DND-41 (cell line): ENCODE measurements around the gene LRP1.

Source experiments
- EZH2 ChIP-seq: IDR thresholded peaks from 3 replicates; pipeline ENCODE4 v1.6.1; 2012; ENCODE audit warnings: borderline replicate concordance, low read depth, mild to moderate bottlenecking, moderate library complexity, low read length, inconsistent platforms; ENCODE audit not compliant: severe bottlenecking
- TF ChIP-seq, protein P1 (sequence below): IDR thresholded peaks from 2 replicates; pipeline ENCODE4 v1.5.1; 2012; ENCODE audit warnings: borderline replicate concordance, low read length, moderate library complexity, mild to moderate bottlenecking; ENCODE audit not compliant: poor library complexity, severe bottlenecking; ENCODE audit errors: extremely low read depth

DNA sequence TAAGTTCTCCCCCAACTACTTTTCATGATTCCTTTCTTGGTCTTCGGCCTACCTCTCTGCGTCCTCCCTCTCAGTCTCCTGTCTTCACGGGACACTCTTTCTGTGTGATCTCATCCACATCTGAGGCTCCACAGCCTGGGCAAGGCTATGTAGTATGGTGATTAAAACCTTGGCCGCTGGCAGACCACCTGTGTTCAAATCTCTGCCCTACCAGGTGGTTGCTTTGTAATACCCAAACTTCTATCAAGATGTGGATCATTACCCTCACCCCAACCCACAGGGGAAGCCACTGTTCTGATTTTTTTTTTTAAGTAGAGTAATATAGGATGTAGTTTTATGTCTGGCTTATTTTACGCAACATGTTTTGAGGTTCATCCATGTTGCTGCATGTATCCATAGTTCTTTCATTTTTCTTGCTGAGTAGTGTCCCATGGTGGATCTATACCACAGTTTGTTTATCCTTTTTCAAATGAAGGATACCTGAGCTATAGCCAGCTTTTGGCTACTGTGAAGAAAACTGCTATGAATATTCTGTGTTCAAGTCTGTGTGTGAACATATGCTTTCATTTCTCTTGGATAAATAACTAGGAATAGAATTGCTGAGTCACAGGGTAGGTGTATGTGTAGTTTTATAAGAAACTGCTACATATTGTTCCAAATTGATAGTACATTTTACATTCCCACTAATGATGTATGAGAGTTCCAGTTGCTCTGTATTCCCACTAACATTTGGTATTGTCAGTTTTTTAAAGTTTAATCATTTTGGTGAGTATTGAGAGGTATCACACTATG is 8.8 kb upstream of the LRP1 start:
- TF ChIP-seq, protein P1, sequence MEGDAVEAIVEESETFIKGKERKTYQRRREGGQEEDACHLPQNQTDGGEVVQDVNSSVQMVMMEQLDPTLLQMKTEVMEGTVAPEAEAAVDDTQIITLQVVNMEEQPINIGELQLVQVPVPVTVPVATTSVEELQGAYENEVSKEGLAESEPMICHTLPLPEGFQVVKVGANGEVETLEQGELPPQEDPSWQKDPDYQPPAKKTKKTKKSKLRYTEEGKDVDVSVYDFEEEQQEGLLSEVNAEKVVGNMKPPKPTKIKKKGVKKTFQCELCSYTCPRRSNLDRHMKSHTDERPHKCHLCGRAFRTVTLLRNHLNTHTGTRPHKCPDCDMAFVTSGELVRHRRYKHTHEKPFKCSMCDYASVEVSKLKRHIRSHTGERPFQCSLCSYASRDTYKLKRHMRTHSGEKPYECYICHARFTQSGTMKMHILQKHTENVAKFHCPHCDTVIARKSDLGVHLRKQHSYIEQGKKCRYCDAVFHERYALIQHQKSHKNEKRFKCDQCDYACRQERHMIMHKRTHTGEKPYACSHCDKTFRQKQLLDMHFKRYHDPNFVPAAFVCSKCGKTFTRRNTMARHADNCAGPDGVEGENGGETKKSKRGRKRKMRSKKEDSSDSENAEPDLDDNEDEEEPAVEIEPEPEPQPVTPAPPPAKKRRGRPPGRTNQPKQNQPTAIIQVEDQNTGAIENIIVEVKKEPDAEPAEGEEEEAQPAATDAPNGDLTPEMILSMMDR: no peak
- no peak for TF ChIP-seq EZH2
